ENCODE measurements around the gene ATAD3B. TPM values are rescaled to one million over a fixed set of nuclear protein-coding genes. Genes with fewer than 3 reads are reported as not detected.

Gene ATAD3B
- total and polyA plus RNA-seq, 10 of the 15 experiments (the other 5 are each of a cell fraction or from before 2014, with no cell fraction given), result 0.03 to 38.8 (median 23.8) TPM

- TF ChIP-seq ZBTB33 (IDR thresholded peaks at IDR 0.05), result 0 out of 2 replicates have a peak, but pooled peaks have one; percentile 21
- TF ChIP-seq MYB (IDR thresholded peaks at IDR 0.05; ENCODE audit: borderline replicate concordance, low read depth, low read length), result no peak
- no peak for TF ChIP-seq MEF2B (IDR thresholded peaks at IDR 0.05; ENCODE audit: partially characterized antibody, poor library complexity, severe bottlenecking)
- no peak for TF ChIP-seq ZNF384 (IDR thresholded peaks at IDR 0.05; ENCODE audit: borderline replicate concordance, low read depth, low read length)
- TF ChIP-seq SMARCA5 (IDR thresholded peaks at IDR 0.05), result no peak
- no peak for TF ChIP-seq FOXM1 (IDR thresholded peaks at IDR 0.05; ENCODE audit: low read depth, low read length)
- TF ChIP-seq CBX3 (IDR thresholded peaks at IDR 0.05; ENCODE audit: borderline replicate concordance, low read depth), result no peak
- no peak for TF ChIP-seq BMI1 (IDR thresholded peaks at IDR 0.05; ENCODE audit: borderline replicate concordance)
- no peak for TF ChIP-seq SIX5 (IDR thresholded peaks at IDR 0.05; ENCODE audit: low read depth, low read length, severe bottlenecking)
- no peak for TF ChIP-seq POLR2AphosphoS5 (IDR thresholded peaks at IDR 0.05; ENCODE audit: low read length)
- no peak for TF ChIP-seq ZNF592 (IDR thresholded peaks at IDR 0.05)
- no peak for TF ChIP-seq RAD21 (IDR thresholded peaks at IDR 0.05; ENCODE audit: insufficient read depth, low read depth, low read length)
- TF ChIP-seq FOXK2 (IDR thresholded peaks at IDR 0.05), result no peak
- no peak for TF ChIP-seq POLR2AphosphoS2 (IDR thresholded peaks at IDR 0.05; ENCODE audit: low read depth, low read length)
- no peak for TF ChIP-seq RFX5 (IDR thresholded peaks at IDR 0.05; ENCODE audit: low read depth, low read length)
- no peak for TF ChIP-seq SREBF2 (IDR thresholded peaks at IDR 0.05; ENCODE audit: low read length)
- TF ChIP-seq ZNF687 (IDR thresholded peaks at IDR 0.05), result no peak
Measured at GRCh38 chr1:1435106-1435903, 36.3 kb upstream of the ATAD3B start, which contains the start of gene VWA1 (continued).
